Fibroblast of upper back skin (primary cell): ENCODE results near the gene SLC25A19.
A peak's percentile ranks its signal among the peaks of the same experiment; 100 is the strongest.
"Not testable (repeated sequence)": the region's sequence is repeated elsewhere in the genome, so short reads cannot be mapped to it uniquely, and the experiment has no call there.

Experiments
- DNase-seq: peaks from one replicate; pipeline ENCODE4 v3.0.0-alpha.2; 2013

The SLC25A19 gene

GRCh38 chr17:75301049-75301448 lies 11.8 kb upstream of the SLC25A19 start:
- DNase-seq: no peak

- DNase-seq: no peak
These were observed 11.0 kb upstream of the SLC25A19 start for GRCh38 chr17:75300280-75300679.

GRCh38 chr17:75295201-75296158 lies 6.2 kb upstream of the SLC25A19 start:
- DNase-seq: no peak

GRCh38 chr17:75292810-75293448 lies 3.7 kb upstream of the SLC25A19 start:
- not testable (repeated sequence) for DNase-seq

GRCh38 chr17:75289832-75290337 lies 652 bp upstream of the SLC25A19 start:
- DNase-seq: peak; percentile 43

- no peak for DNase-seq
These were observed 491 bp downstream of the SLC25A19 start for GRCh38 chr17:75288770-75289114.

GRCh38 chr17:75288359-75288758 lies 874 bp downstream of the SLC25A19 start:
- DNase-seq: no peak

- DNase-seq: no peak
These were observed 2.0 kb downstream of the SLC25A19 start for GRCh38 chr17:75287221-75287620.

- no peak for DNase-seq
These were observed 4.1 kb downstream of the SLC25A19 start for GRCh38 chr17:75285123-75285522.

- not testable (repeated sequence) for DNase-seq
These were observed 9.0 kb downstream of the SLC25A19 start for GRCh38 chr17:75280189-75280588.

- peak; percentile 64 for DNase-seq
These were observed 11.6 kb downstream of the SLC25A19 start for GRCh38 chr17:75277664-75278071.

- DNase-seq: peak; percentile 65
These were observed 15.1 kb downstream of the SLC25A19 start for GRCh38 chr17:75273977-75274708.

- DNase-seq: no peak
These were observed 16.4 kb downstream of the SLC25A19 start for GRCh38 chr17:75272848-75273184.

- peak; percentile 20 for DNase-seq
These were observed 17.0 kb downstream of the SLC25A19 start for GRCh38 chr17:75271955-75272847.

GRCh38 chr17:75271233-75271954 lies 17.8 kb downstream of the SLC25A19 start:
- DNase-seq: peak; percentile 53

- no peak for DNase-seq
These were observed 18.3 kb downstream of the SLC25A19 start, which contains the start of gene MIF4GD for GRCh38 chr17:75270966-75271232. Gene MIF4GD, minus strand, starts transcription at chr17:75271231. Its CDS starts 1,036 bp downstream, at chr17:75270195.

- peak; percentile 60 for DNase-seq
These were observed 18.8 kb downstream of the SLC25A19 start for GRCh38 chr17:75270218-75270965.

- DNase-seq: no peak
These were observed 19.4 kb downstream of the SLC25A19 start for GRCh38 chr17:75269844-75270217.

- no peak for DNase-seq
These were observed 21.6 kb downstream of the SLC25A19 start for GRCh38 chr17:75267411-75268232.

- DNase-seq: no peak
These were observed 22.2 kb downstream of the SLC25A19 start for GRCh38 chr17:75267153-75267410.
